Upper lobe of left lung (tissue), 6 donors: ENCODE measurements around the gene EPHB1. TPM values are rescaled to one million over a fixed set of nuclear protein-coding genes. Genes with fewer than 3 reads are reported as not detected.

Experiments
- ATAC-seq, 2 donors: fragments of 200-7000 bp; cut with Tn5 transposase; one replicate each; pipeline ENCODE4 v1.9.1; 2022; ENCODE audit warnings: mild to moderate bottlenecking in 2 of 2, moderate library complexity in 2 of 2; ENCODE audit not compliant: low FRiP score in 2 of 2
- DNase-seq, 2 donors: peaks; one replicate each; pipeline ENCODE4 v3.0.0-alpha.2; 2019 to 2020
- H3K27ac ChIP-seq, 4 donors: fragments of 200-600 bp; sonication (generic); one replicate each; pipeline ENCODE4 v1.5.1; 2016 to 2019
- H3K27me3 ChIP-seq, 4 donors: fragments of 200-600 bp; sonication (generic); one replicate each; pipeline ENCODE4 v1.5.1; 2017 to 2019
- H3K36me3 ChIP-seq, 4 donors: fragments of 200-600 bp; sonication (generic); one replicate each; pipeline ENCODE4 v1.5.1; 2016 to 2019
- H3K4me1 ChIP-seq, 4 donors: fragments of 200-600 bp; sonication (generic); one replicate each; pipeline ENCODE4 v1.5.1; 2018 to 2019
- H3K4me3 ChIP-seq, 4 donors: fragments of 200-600 bp; sonication (generic); one replicate each; pipeline ENCODE4 v1.5.1; 2017 to 2019; ENCODE audit warnings: mild to moderate bottlenecking in 2 of 4, moderate library complexity in 1 of 4
- H3K9me3 ChIP-seq, 4 donors: fragments of 200-600 bp; sonication (generic); one replicate each; pipeline ENCODE4 v1.5.1; 2018 to 2019
- EP300 ChIP-seq, 4 donors: sonication (generic); formaldehyde crosslinking; IDR thresholded peaks; one replicate each; pipeline ENCODE4 v1.5.1; 2017; ENCODE audit warnings: antibody characterized with exemption in 4 of 4, control low read depth in 2 of 4
- POLR2A ChIP-seq, 4 donors: fragments of 450-650 bp; IDR thresholded peaks; one replicate each; pipeline ENCODE4 v1.5.1; 2016 to 2017; ENCODE audit warnings: antibody characterized with exemption in 4 of 4, mild to moderate bottlenecking in 2 of 4
- POLR2AphosphoS5 ChIP-seq, 2 donors: sonication (generic); formaldehyde crosslinking; IDR thresholded peaks; one replicate each; pipeline ENCODE4 v1.5.1; 2017; ENCODE audit warnings: antibody characterized with exemption in 2 of 2
- WGBS, 2 donors: methylation state at CpG; one replicate each; pipeline ENCODE4 v1.1.5; 2017 to 2018; 5-methylcytosine and 5-hydroxymethylcytosine counted together
- total RNA-seq, 6 donors: library from RNA; depleted of rRNA in 4 of 6; stranded (reverse); fragments of >200 nt in 4 of 6; gene quantifications; one replicate each; pipeline versions ENCODE4 v1.1.0 to v1.2.1, GENCODE V29; 2016 to 2021
- TF ChIP-seq, protein P1 (sequence below), 6 experiments: fragments of 450-650 bp in 4 of 6; fragments of 200-600 bp in 2 of 6; sonication (generic) in 2 of 6; IDR thresholded peaks; one replicate each; pipeline ENCODE4 v1.5.1; 2016 to 2019; ENCODE audit warnings: antibody characterized with exemption in 6 of 6
- donor health status: DM: no; HTN: no; CAD: no; lungs with moderate emphysema.
- donor health status: DM: no; HTN: yes; CAD: no; lungs with severe emphysema.

Gene EPHB1
- total RNA-seq, 6 donors from 2014 or later, result 1.3 to 14.6 (median 2.4) TPM; not detected in 1

DNA sequence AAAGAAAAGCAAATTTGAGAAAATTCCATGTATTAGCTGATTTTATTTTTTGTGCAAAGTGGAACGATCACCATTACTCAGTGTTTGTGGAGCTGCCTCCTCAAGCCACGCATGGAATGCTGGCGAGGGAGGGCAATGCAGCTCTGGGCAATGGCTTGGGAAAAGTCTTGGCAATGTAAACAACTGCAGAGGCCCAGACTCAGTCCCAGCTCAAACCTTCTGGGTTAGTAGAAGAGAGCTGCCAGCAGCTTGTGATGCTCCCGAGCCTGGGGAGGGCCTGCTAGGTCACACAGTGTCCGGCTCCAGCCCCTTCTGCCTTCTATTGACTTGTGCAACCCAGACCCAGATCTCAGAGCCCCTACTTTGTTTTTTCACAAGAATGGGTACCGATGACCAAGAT lies 4.3 kb downstream of the EPHB1 start:
- DNase-seq (no peak), ATAC-seq (no peak)
- Histone ChIP-seq H3K36me3 (no peaks in the 10 kb centered on the region), H3K4me1 (peaks cover 17 to 31% (median 21%) of the 10 kb centered on the region in 4 donors), H3K4me3 (no peak overlapping the region), H3K27me3 (peaks cover 0 to 23% (median 12%) of the 10 kb centered on the region in 4 donors), H3K9me3 (no peaks in the 10 kb centered on the region), H3K27ac (no peak overlapping the region)
- TF ChIP-seq, protein P1, sequence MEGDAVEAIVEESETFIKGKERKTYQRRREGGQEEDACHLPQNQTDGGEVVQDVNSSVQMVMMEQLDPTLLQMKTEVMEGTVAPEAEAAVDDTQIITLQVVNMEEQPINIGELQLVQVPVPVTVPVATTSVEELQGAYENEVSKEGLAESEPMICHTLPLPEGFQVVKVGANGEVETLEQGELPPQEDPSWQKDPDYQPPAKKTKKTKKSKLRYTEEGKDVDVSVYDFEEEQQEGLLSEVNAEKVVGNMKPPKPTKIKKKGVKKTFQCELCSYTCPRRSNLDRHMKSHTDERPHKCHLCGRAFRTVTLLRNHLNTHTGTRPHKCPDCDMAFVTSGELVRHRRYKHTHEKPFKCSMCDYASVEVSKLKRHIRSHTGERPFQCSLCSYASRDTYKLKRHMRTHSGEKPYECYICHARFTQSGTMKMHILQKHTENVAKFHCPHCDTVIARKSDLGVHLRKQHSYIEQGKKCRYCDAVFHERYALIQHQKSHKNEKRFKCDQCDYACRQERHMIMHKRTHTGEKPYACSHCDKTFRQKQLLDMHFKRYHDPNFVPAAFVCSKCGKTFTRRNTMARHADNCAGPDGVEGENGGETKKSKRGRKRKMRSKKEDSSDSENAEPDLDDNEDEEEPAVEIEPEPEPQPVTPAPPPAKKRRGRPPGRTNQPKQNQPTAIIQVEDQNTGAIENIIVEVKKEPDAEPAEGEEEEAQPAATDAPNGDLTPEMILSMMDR (IDR thresholded peaks at IDR 0.05), result no peak
- TF ChIP-seq POLR2AphosphoS5 (IDR thresholded peaks at IDR 0.05), result no peak
- TF ChIP-seq EP300 (IDR thresholded peaks at IDR 0.05), result no peak
- 56 to 62% methylated on average over 6 of the region's 6 CpGs for WGBS, 2 donors

DNA sequence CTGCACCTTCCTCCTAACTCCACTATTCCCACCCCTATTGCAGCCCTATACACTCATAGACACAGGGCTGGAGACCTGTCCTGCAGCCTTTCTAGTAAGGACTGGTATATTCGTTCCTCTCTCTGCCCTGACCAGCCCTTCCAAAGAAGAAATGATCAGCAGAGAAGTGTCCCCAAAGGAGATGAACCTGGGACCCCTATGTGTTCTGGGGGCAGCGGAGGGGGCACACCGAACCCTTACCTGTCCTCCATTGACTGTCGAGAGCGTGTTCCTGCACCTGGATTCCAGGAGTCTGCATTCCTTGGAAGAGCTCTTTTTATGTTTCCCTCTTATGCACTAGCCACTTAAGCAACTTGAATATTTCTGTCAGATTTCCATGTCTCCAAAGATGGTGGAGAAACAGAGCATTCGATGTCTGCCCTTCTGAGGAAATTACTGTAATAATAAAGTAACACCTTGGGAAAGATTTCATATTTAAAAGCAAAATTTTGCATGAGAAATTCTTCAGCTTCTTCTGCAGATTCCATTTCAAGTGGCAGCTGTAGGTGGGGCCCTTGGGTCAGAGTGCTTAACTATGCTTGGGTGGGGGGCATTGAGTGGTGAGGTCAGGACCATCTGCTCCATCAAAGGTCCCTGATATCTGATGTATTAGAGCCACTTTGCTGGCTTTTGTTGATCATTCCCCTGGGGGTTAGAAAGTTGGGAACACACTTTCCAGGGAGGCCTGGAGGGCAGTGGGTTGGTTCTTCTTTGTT lies 6.3 kb downstream of the EPHB1 start:
- H3K4me1 ChIP-seq, result peaks cover 3 to 13% (median 6%) of the 10 kb centered on the region in 4 donors
- ATAC-seq, result no peak

DNA sequence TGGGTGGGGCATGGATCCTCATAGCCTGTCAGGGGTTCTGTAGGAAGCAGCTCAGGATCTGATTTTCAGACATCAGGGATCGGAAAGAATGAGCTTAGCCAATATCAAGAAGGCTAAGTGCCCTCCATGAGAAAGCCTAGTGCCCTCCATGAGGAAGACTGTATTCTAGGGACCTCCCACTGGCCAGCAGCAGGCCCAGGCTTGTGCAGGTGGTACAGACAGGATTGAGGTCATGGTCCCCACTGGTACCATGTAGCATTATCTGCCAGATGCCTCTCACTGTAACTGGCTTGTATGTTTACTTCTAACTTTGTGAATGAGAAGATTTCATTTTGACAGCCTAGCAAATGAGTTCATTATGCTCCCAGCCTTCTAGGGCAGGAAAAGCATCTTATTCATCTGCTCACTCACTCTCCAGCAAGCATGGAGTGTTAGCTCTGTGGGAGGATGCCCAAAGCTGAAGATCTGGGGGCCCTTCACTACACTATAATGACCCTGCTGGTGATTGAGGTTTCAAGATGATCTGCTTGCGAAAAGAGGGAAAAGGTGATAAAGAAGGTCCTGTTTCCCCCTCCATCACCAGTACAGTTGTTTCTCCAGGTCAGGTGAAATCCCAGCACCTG lies 7.5 kb downstream of the EPHB1 start:
- DNase-seq (no peak), ATAC-seq (no peak)
- Histone ChIP-seq H3K9me3 (no peaks in the 10 kb centered on the region), H3K36me3 (no peaks in the 10 kb centered on the region), H3K4me3 (no peak overlapping the region), H3K27ac (no peak overlapping the region), H3K4me1 (peaks cover 0 to 1% (median 0%) of the 10 kb centered on the region in 4 donors), H3K27me3 (peaks cover 0 to 1% (median 0%) of the 10 kb centered on the region in 4 donors)
- 50 to 54% methylated on average over 2 of the region's 2 CpGs for WGBS, 2 donors
- TF ChIP-seq POLR2A (IDR thresholded peaks at IDR 0.05), result no peak
- TF ChIP-seq EP300 (IDR thresholded peaks at IDR 0.05), result no peak
- TF ChIP-seq, protein P1 (IDR thresholded peaks at IDR 0.05), result no peak
- no peak for TF ChIP-seq POLR2AphosphoS5 (IDR thresholded peaks at IDR 0.05)

More for the DNA sequence above, 6.3 kb downstream of the EPHB1 start:
- 71 to 78% methylated on average over 6 of the region's 6 CpGs for WGBS, 2 donors
- no peaks in the 10 kb centered on the region for H3K36me3 ChIP-seq
- H3K4me3 ChIP-seq, result no peak overlapping the region
- DNase-seq, result no peak
- no peak overlapping the region for H3K27ac ChIP-seq
- H3K27me3 ChIP-seq, result peaks cover 0 to 11% (median 1%) of the 10 kb centered on the region in 4 donors
- TF ChIP-seq POLR2AphosphoS5 (IDR thresholded peaks at IDR 0.05), result no peak
- TF ChIP-seq, protein P1 (IDR thresholded peaks at IDR 0.05), result no peak
- no peak for TF ChIP-seq POLR2A (IDR thresholded peaks at IDR 0.05)
- TF ChIP-seq EP300 (IDR thresholded peaks at IDR 0.05), result no peak
- H3K9me3 ChIP-seq, result no peaks in the 10 kb centered on the region

DNA sequence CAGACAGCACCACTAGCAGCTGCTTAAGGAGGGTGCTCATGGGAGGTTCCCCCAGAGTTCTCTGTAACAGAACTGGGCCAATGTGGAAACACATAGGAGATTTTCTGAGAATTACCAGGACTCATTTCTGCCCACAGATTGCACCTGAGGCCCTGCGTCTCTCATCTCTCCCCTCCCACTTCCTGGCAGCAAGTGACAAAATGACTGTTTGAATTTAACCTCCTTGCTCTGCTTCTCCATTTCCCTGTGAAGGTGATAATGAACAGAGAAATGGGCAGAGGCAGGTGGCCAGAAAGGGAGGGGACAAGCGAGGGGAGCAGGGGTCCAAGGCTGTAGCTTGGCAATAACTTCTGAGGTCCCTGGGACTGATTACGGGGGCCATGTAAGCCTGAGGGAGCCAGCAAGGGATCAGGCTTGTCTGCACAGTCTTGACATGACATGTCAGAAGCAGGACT lies 8.0 kb downstream of the EPHB1 start:
- TF ChIP-seq POLR2A (IDR thresholded peaks at IDR 0.05) (no peak), POLR2AphosphoS5 (IDR thresholded peaks at IDR 0.05) (no peak), EP300 (IDR thresholded peaks at IDR 0.05) (no peak)
- TF ChIP-seq, protein P1 (IDR thresholded peaks at IDR 0.05), result no peak
- Histone ChIP-seq H3K27ac (no peak overlapping the region), H3K36me3 (no peaks in the 10 kb centered on the region), H3K4me3 (no peak overlapping the region), H3K27me3 (no peaks in the 10 kb centered on the region), H3K4me1 (no peaks in the 10 kb centered on the region), H3K9me3 (no peaks in the 10 kb centered on the region)
- ATAC-seq (no peak), DNase-seq (no peak)
- 61 to 67% methylated on average over 3 of the region's 3 CpGs for WGBS, 2 donors
